H9 (cell line): Measurements from ENCODE around the gene NRXN3. TPM values are rescaled to one million over a fixed set of nuclear protein-coding genes. Genes with fewer than 3 reads are reported as not detected.

Experiments
- DNase-seq: peaks from one replicate; pipeline ENCODE4 v3.0.0-alpha.2; 2017
- H2AFZ ChIP-seq: one replicate; pipeline ENCODE4 v1.6.1; 2013; ENCODE audit warnings: mild to moderate bottlenecking, low read length, control low read depth, moderate library complexity
- H2AK5ac ChIP-seq: 2 replicates; pipeline ENCODE4 v1.6.1; 2013; ENCODE audit warnings: low read length, control low read depth, mixed read lengths; ENCODE audit not compliant: insufficient read length
- H2BK120ac ChIP-seq: one replicate; pipeline ENCODE4 v1.6.1; 2013; ENCODE audit warnings: low read depth, mild to moderate bottlenecking, low read length, control low read depth, inconsistent platforms; ENCODE audit not compliant: poor library complexity, severe bottlenecking
- H2BK12ac ChIP-seq: 2 replicates; pipeline ENCODE4 v1.6.1; 2013; ENCODE audit warnings: low read length, control low read depth, mixed read lengths, low read depth; ENCODE audit not compliant: insufficient read length
- H2BK15ac ChIP-seq: 2 replicates; pipeline ENCODE4 v1.6.1; 2013; ENCODE audit warnings: low read depth, low read length, control low read depth
- H2BK20ac ChIP-seq: one replicate; pipeline ENCODE4 v1.6.1; 2013; ENCODE audit warnings: low read depth, mild to moderate bottlenecking, low read length, control low read depth, inconsistent platforms; ENCODE audit not compliant: poor library complexity, severe bottlenecking
- H2BK5ac ChIP-seq: 2 replicates; pipeline ENCODE4 v1.6.1; 2013; ENCODE audit warnings: low read length, control low read depth, mixed read lengths; ENCODE audit not compliant: insufficient read length
- H3K14ac ChIP-seq: 2 replicates; pipeline ENCODE4 v1.6.1; 2013; ENCODE audit warnings: low read length, control low read depth; ENCODE audit not compliant: insufficient read depth
- H3K18ac ChIP-seq: 2 replicates; pipeline ENCODE4 v1.6.1; 2013; ENCODE audit warnings: low read depth, mild to moderate bottlenecking, mixed read lengths, low read length, control low read depth; ENCODE audit not compliant: insufficient read length
- H3K23ac ChIP-seq: 2 replicates; pipeline ENCODE4 v1.6.1; 2013; ENCODE audit warnings: low read length, control low read depth, mixed read lengths, low read depth; ENCODE audit not compliant: insufficient read length
- H3K23me2 ChIP-seq: 2 replicates; pipeline ENCODE4 v1.6.1; 2013; ENCODE audit warnings: low read depth, mild to moderate bottlenecking, mixed read lengths, low read length, control low read depth; ENCODE audit not compliant: insufficient read length, poor library complexity, severe bottlenecking
- H3K27ac ChIP-seq: 2 replicates; pipeline ENCODE4 v1.5.1; 2013; ENCODE audit warnings: low read length, control low read depth, mixed read lengths, low read depth; ENCODE audit not compliant: insufficient read length
- H3K27me3 ChIP-seq: 2 replicates; pipeline ENCODE4 v1.6.1; 2013; ENCODE audit warnings: low read length, control low read depth, inconsistent platforms; ENCODE audit not compliant: insufficient read depth
- H3K4ac ChIP-seq: 2 replicates; pipeline ENCODE4 v1.6.1; 2013; ENCODE audit warnings: low read depth, mild to moderate bottlenecking, control low read depth, inconsistent platforms, low read length, moderate library complexity
- H3K4me1 ChIP-seq: 2 replicates; pipeline ENCODE4 v1.6.1; 2013; ENCODE audit warnings: low read length, control low read depth, inconsistent platforms; ENCODE audit not compliant: insufficient read depth
- H3K4me2 ChIP-seq: 2 replicates; pipeline ENCODE4 v1.6.1; 2013; ENCODE audit warnings: low read length, control low read depth, mixed read lengths; ENCODE audit not compliant: insufficient read length, insufficient read depth
- H3K56ac ChIP-seq: 2 replicates; pipeline ENCODE4 v1.6.1; 2013; ENCODE audit warnings: low read depth, mild to moderate bottlenecking, mixed read lengths, low read length, control low read depth; ENCODE audit not compliant: insufficient read length
- H3K79me1 ChIP-seq: 2 replicates; pipeline ENCODE4 v1.6.1; 2013; ENCODE audit warnings: low read depth, mild to moderate bottlenecking, moderate library complexity, low read length, control low read depth, inconsistent platforms; ENCODE audit not compliant: insufficient read depth, poor library complexity, severe bottlenecking
- H3K79me2 ChIP-seq: 2 replicates; pipeline ENCODE4 v1.6.1; 2013; ENCODE audit warnings: low read length, control low read depth, inconsistent platforms; ENCODE audit not compliant: insufficient read depth
- H3K9ac ChIP-seq: 2 replicates; pipeline ENCODE4 v1.6.1; 2013; ENCODE audit warnings: low read length, control low read depth, mixed read lengths; ENCODE audit not compliant: insufficient read length; ENCODE audit errors: extremely low read depth
- H3K9me3 ChIP-seq: one replicate; pipeline ENCODE4 v1.6.1; 2013; ENCODE audit warnings: low read depth, low read length, inconsistent platforms; ENCODE audit not compliant: control insufficient read depth
- H3T11ph ChIP-seq: one replicate; pipeline ENCODE4 v1.6.1; 2013; ENCODE audit warnings: mild to moderate bottlenecking, low read length, control low read depth, inconsistent platforms
- H4K20me1 ChIP-seq: one replicate; pipeline ENCODE4 v1.6.1; 2013; ENCODE audit not compliant: control insufficient read depth, insufficient read length, insufficient read depth
- H4K5ac ChIP-seq: 2 replicates; pipeline ENCODE4 v1.6.1; 2013; ENCODE audit warnings: low read depth, mild to moderate bottlenecking, mixed read lengths, low read length, control low read depth; ENCODE audit not compliant: insufficient read length
- H4K8ac ChIP-seq: replicated peaks from 2 replicates; pipeline ENCODE4 v1.6.1; 2013; ENCODE audit warnings: low read length, control low read depth, mixed read lengths, low read depth; ENCODE audit not compliant: insufficient read length
- H4K91ac ChIP-seq: 2 replicates; pipeline ENCODE4 v1.6.1; 2013; ENCODE audit warnings: low read depth, mild to moderate bottlenecking, moderate library complexity, mixed read lengths, low read length, control low read depth; ENCODE audit not compliant: insufficient read length
- H3K27ac Mint-ChIP-seq, 3 experiments: 2 replicates in 2 of 3; 3 replicates in 1 of 3; pipeline ENCODE4 v1.8.0; 2020 to 2021; ENCODE audit warnings: mixed read lengths in 3 of 3, mild to moderate bottlenecking in 1 of 3, moderate library complexity in 1 of 3
- H3K27me3 Mint-ChIP-seq: 2 replicates; pipeline ENCODE4 v1.8.0; 2021; ENCODE audit warnings: low read depth, mild to moderate bottlenecking, moderate library complexity, mixed read lengths
- H3K36me3 Mint-ChIP-seq, 3 experiments: 2 replicates in 2 of 3; 3 replicates in 1 of 3; pipeline ENCODE4 v1.8.0; 2020 to 2021; ENCODE audit warnings: low read depth in 3 of 3, mixed read lengths in 3 of 3; ENCODE audit not compliant: insufficient read depth in 1 of 3
- H3K4me1 Mint-ChIP-seq, 2 experiments: 2 replicates each; pipeline ENCODE4 v1.8.0; 2020; ENCODE audit warnings: mixed read lengths in 2 of 2
- H3K4me3 Mint-ChIP-seq, 2 experiments: 2 replicates in 1 of 2; 3 replicates in 1 of 2; pipeline ENCODE4 v1.8.0; 2020 to 2021; ENCODE audit warnings: mild to moderate bottlenecking in 2 of 2, mixed read lengths in 2 of 2, moderate library complexity in 1 of 2
- H3K9me3 Mint-ChIP-seq, 2 experiments: 2 replicates in 1 of 2; 3 replicates in 1 of 2; pipeline ENCODE4 v1.8.0; 2020; ENCODE audit warnings: mild to moderate bottlenecking in 2 of 2, mixed read lengths in 2 of 2, moderate library complexity in 1 of 2
- WGBS: extraction: QIAGEN DNeasy Blood & Tissue Kit; methylation state at CpG from one replicate; pipeline ENCODE4 v1.1.7; 2013; ENCODE audit warnings: missing lambda C conversion rate, low lambda C conversion rate, mixed read lengths; ENCODE audit not compliant: insufficient read length; ENCODE audit errors: extremely low coverage; 5-methylcytosine and 5-hydroxymethylcytosine counted together
- total RNA-seq: library from RNA; stranded (reverse); gene quantifications from 2 replicates; pipeline ENCODE4 v1.2.1, GENCODE V29; 2021
- TF ChIP-seq, protein P1 (sequence below): fragments of 200-600 bp; sonication (generic); conservative IDR thresholded peaks from 3 replicates; pipeline ENCODE4 v1.8.0; 2021; ENCODE audit warnings: antibody characterized with exemption, mild to moderate bottlenecking

The NRXN3 gene
- total RNA-seq, 1 experiment from 2014 or later: 1.8 TPM

DNA sequence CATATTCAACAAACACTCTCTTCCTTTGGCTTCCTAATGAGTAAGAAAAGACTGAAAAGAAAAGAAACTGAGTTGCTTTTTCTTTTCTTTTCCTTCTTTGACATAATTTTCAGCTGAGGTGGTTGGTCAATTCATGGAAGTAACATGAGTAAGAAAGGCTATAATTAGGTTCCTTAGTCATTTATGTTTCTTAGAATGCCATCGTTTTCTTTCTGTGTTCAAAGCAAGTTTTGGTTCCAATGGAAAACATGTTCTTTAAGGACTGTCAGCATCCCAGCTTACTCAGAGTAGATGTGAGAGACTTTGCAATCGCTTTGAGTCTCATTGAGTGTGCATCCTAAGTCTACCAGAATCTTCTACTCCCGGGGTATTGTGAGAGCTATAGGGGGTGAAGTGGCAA, 1158.7 kb downstream of the NRXN3 start:
- H3K36me3 Mint-ChIP-seq: no peaks in the 10 kb centered on the region
- H3K4me1 Mint-ChIP-seq: peaks cover 22 to 27% of the 10 kb centered on the region in 2 experiments
- H4K5ac ChIP-seq: no peak overlapping the region
- no peak overlapping the region for H4K8ac ChIP-seq
- no peaks in the 10 kb centered on the region for H3K23me2 ChIP-seq
- H3K27me3 ChIP-seq: no peaks in the 10 kb centered on the region
- no peaks in the 10 kb centered on the region for H3K79me2 ChIP-seq
- no peaks in the 10 kb centered on the region for H3K9me3 Mint-ChIP-seq
- no peak overlapping the region for H3K56ac ChIP-seq
- peaks cover 5% of the 10 kb centered on the region; the same call in 1 of the 2 replicates for H3K4me1 ChIP-seq
- H3K4me3 Mint-ChIP-seq: no peak overlapping the region
- no peak overlapping the region for H3K23ac ChIP-seq
- no peak overlapping the region for H2BK20ac ChIP-seq
- H2AK5ac ChIP-seq: no peak overlapping the region
- H3K27me3 Mint-ChIP-seq: no peaks in the 10 kb centered on the region; the same call in 1 of the 2 replicates
- H4K91ac ChIP-seq: no peak overlapping the region
- TF ChIP-seq, protein P1, sequence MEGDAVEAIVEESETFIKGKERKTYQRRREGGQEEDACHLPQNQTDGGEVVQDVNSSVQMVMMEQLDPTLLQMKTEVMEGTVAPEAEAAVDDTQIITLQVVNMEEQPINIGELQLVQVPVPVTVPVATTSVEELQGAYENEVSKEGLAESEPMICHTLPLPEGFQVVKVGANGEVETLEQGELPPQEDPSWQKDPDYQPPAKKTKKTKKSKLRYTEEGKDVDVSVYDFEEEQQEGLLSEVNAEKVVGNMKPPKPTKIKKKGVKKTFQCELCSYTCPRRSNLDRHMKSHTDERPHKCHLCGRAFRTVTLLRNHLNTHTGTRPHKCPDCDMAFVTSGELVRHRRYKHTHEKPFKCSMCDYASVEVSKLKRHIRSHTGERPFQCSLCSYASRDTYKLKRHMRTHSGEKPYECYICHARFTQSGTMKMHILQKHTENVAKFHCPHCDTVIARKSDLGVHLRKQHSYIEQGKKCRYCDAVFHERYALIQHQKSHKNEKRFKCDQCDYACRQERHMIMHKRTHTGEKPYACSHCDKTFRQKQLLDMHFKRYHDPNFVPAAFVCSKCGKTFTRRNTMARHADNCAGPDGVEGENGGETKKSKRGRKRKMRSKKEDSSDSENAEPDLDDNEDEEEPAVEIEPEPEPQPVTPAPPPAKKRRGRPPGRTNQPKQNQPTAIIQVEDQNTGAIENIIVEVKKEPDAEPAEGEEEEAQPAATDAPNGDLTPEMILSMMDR: no peak
- H3K18ac ChIP-seq: no peak overlapping the region
- H3K9ac ChIP-seq: no peak overlapping the region
- H2BK12ac ChIP-seq: no peak overlapping the region
- no peak overlapping the region for H3K4me2 ChIP-seq
- H2AFZ ChIP-seq: no peak overlapping the region
- no peaks in the 10 kb centered on the region for H3K9me3 ChIP-seq
- H3K27ac ChIP-seq: no peak overlapping the region
- WGBS: no CpG with 5 or more reads among the region's 3 CpGs
- DNase-seq: no peak
- H4K20me1 ChIP-seq: no peaks in the 10 kb centered on the region
- no peak overlapping the region for H3T11ph ChIP-seq
- no peak overlapping the region for H2BK5ac ChIP-seq
- no peak overlapping the region for H3K4ac ChIP-seq
- no peak overlapping the region for H2BK120ac ChIP-seq
- H3K14ac ChIP-seq: no peak overlapping the region
- H2BK15ac ChIP-seq: no peak overlapping the region
- H3K27ac Mint-ChIP-seq: no peak overlapping the region
- no peaks in the 10 kb centered on the region for H3K79me1 ChIP-seq
